Stimulated activated CD8-positive, alpha-beta memory T cell treated with anti-CD3 and anti-CD28 coated beads, Interleukin-4, amount 100 ng/mL, for 24 hours (primary cell): ENCODE results near the gene SIRT2.
"Not testable (repeated sequence)": the region's sequence is repeated elsewhere in the genome, so short reads cannot be mapped to it uniquely, and the experiment has no call there.

Experiments
- DNase-seq: peaks from one replicate; pipeline ENCODE4 v3.0.0-alpha.2; 2020; ENCODE audit warnings: low read depth

Gene SIRT2

DNA sequence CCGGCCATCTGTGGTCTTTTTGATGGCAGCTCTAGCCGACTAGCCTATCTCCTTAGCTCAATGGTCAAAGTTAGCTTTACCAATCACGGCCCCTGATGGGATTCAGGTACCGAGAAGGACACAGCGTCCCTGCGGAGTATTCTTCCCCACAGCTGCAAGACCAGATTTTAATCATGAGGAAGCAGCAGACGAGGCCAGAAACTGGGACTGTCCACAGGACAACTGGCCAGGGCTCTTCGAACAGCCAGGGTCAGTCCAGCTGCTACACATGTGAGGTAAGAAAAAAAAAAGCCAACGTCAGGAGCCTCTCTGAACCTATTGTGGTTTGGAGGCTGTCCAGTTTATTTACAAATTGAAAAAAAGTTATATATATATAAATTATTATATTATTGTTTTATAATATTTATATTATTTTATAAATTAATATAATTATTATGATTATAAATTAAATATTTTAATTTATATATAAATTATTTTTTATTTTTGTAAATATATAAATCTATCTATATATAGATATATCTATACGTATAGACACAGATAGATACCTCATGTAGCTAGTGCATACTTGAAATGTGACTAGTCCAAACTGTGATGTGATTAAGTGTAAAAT is 32.1 kb downstream of the SIRT2 start:
- no peak for DNase-seq

DNA sequence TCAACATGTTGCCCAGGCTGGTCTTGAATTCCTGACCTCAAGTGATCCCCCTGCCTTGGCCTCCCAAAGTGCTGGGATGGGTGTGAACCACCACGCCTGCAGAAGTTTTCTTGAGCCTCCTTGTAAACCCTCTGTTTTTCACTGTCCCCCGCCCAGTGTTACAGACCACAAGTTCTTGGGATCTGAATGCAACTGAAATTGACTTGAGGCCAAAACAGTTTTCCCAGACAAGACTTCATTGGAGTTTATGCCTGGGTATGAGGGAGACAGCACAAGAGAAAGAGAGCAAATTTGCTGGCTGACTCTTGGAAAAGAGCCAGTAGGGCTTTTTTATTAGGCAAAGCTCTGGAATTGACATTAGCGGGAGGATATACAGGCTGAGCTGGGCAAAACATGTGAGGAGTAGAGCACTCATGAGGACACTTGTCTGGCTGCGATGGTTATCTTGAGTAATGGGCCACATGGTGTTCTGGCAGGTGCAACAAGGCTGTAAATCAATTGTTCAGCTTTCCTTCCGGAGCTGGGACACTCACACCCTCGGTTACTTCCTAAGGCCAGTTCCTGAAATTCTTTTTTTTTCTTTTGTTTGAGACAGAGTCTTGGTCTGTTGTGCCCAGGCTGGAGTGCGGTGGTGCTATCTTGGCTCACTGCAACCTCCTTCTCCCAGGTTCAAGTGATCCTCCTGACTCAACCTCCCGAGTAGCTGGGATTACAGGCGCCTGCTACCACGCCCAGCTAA is 36.9 kb downstream of the SIRT2 start:
- no peak for DNase-seq

DNA sequence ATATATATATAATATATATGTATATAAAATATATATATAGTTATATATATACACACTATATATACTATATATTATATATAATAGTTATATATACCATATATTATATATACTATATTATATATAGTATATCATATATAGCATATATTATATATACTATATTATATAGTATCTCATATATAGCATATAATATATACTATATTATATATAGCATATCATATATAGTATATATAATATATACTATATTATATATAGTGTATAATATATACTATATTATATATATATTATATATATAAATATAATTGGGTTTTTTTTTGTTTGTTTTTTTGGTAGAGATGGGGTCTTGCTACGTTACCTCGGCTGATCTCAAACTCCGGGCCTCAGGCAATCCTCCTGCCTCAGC is 38.0 kb downstream of the SIRT2 start:
- DNase-seq, result no peak

DNA sequence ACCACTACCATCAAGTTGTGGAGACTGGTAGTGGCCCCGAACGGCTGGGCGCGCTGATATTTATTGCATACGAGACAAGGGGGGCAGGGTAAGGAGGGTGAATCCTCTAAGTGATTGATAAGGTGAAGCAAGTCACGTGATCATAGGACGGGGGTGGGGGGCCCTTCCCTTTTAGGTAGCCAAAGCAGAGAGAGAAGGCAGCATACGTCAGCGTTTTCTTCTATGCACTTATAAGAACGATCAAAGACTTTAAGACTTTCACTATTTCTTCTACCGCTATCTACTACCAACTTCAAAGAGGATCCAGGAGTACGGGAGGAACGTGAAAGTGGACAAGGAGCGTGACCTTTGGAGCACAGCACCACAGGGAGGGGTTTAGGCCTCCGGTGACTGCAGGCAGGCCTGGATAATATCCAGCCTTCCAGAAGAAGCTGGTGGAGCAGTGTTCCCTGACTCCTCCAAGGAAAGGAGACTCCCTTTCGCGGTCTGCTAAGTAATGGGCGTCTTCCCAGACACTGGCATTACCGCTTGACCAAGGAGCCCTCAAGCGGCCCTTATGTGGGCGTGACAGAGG is 39.7 kb downstream of the SIRT2 start:
- DNase-seq, result not testable (repeated sequence)

DNA sequence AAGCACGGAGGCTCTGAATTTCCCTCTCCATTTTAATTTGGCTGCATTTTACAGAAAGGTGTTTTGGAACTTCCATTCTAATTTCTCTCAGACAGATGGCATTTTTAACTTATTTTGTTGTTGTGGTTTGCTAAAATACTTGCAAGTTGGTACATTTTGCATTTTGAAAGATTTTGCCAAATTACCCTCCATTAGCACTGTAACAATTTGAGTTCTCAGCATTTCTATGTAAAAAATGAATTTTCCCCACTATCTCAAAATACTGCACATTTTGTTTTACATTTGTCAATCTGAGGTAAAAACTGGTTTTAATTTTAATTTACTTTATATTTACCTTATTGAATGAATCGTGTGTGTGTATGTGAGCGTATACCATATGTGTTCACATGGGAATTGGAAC is 42.6 kb downstream of the SIRT2 start:
- DNase-seq, result no peak

DNA sequence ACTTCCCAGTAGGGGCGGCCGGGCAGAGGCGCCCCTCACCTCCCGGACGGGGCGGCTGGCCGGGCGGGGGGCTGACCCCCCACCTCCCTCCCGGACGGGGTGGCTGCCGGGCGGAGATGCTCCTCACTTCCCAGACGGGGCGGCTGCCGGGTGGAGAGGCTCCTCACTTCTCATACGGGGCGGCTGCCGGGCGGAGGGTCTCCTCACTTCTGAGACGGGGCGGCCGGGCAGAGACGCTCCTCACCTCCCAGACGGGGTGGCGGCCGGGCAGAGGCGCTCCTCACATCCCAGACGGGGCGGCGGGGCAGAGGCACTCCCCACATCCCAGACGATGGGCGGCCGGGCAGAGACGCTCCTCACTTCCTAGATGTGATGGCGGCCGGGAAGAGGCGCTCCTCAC is 43.7 kb downstream of the SIRT2 start:
- not testable (repeated sequence) for DNase-seq

DNA sequence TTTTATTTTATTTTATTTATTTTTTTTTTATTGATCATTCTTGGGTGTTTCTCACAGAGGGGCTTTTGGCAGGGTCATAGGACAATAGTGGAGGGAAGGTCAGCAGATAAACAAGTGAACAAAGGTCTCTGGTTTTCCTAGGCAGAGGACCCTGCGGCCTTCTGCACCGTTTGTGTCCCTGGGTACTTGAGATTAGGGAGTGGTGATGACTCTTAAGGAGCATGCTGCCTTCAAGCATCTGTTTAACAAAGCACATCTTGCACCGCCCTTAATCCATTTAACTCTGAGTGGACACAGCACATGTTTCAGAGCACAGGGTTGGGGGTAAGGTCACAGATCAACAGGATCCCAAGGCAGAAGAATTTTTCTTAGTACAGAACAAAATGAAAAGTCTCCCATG is 44.5 kb downstream of the SIRT2 start:
- DNase-seq, result not testable (repeated sequence)

DNA sequence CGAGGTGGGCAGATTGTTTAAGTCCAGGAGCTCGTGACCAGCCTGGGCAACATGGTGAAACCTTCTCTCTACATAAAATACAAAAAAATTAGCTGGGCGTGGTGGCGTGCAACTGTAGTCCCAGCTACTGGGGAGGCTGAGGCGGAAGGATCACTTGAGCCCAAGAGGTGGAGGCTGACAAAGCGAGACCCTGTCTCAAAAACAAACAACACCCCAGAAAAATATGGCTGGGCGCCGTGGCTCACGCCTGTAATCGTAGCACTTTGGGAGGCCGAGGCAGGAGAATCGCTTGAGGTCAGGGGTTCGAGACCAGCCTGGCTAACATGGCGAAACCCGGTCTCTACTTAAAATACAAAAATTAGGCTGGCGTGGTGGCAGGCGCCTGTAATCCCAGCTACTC is 46.2 kb downstream of the SIRT2 start:
- no peak for DNase-seq

DNA sequence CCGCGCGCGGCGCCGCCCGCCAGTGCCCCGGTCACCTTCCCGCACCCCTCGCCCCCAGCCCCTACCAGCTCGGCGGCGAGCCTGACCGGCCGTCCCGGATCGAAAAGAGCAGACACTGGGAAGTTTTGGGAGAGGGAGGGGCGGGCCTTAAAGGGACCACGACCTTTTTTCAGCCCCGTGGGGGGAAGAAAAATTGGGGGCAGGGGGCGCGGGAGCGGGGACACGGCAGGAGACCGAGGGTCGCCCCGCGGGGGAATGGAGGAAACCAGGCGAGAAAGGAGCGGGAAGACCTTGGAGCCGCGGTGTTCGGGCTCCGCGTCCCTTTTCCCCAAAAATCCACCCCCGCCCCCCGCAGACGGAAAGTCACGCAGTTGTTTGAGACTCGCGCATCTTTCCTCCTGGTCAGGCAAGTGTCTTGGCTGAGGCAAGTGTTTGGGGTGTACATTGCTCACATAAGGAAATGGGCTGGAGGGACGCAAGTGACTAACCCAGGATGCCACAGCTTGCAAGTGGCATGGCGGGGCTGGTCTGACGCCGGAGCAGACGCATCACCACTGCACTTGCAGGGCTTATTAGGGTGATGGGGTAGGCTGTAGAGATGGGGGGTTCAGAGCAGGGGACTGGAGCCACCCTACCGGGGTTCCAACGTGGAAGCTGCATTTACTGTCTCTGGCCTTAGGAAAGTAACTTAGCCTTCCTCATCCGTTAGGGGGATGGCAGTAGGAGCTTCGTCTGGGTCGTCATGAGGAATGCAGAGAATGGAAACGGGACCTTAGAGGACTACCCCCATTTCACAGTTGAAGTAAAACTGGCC is 47.0 kb downstream of the SIRT2 start:
- peak; percentile 46 for DNase-seq

DNA sequence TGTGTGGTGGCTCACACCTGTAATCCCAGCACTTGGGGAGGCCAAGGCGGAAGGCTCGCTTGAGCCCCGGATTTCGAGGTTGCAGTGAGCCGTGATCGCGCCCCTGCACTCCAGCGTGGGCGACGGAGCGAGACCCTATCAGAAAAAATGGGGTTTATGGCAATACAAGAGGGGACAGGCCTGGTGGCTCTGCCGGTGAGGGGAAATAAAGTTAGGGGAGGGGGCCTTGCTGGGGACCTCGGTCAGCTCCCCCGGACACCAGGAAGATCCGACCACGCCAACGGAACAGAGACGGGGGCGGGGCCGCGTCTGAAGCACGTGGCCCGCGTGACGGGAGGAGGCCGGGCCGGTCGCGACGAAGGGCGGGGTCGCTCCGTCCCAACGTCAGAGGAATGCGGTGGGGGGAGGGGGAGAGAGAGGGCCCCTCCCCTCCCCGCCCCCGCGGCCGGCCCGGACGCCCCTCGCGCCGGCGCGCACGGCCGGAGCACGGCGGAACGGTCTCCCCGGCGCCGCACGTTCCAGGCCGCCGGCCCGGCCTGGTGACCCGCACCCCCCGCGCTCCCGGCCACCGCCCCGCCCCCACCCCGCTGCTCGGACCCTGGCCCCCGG is 47.7 kb downstream of the SIRT2 start:
- peak; percentile 87 for DNase-seq

DNA sequence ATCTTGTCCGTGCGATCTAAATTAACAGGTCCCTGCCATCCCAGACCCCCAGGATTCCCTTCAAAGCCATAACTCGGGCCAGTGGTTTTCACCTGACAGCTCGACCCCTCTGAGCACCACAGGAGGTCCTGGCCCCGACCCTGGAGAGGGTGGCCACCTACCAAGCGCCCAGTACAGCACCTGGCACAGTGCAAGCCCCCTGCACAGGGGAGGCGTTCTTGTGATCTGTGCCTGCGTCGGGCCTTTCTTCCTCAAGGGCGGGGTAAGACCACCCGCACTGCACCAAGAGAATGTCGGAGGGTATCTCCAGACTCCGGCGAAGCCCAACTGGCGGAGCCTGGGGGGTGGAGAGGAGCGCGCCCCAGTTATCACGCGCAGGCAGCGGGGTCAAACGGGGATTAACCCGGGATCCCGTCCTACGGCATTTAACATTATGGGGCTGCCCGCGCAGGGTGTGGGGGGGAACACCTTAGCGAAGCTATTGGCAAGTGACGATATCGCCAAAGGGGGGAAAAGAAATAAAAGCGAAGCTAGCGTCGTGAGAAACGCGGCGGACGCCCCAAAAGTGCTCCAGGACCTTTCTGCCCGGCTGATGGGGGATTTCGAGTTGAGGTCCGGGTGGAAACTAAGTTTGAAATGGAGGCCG is 48.3 kb downstream of the SIRT2 start:
- DNase-seq, result no peak

DNA sequence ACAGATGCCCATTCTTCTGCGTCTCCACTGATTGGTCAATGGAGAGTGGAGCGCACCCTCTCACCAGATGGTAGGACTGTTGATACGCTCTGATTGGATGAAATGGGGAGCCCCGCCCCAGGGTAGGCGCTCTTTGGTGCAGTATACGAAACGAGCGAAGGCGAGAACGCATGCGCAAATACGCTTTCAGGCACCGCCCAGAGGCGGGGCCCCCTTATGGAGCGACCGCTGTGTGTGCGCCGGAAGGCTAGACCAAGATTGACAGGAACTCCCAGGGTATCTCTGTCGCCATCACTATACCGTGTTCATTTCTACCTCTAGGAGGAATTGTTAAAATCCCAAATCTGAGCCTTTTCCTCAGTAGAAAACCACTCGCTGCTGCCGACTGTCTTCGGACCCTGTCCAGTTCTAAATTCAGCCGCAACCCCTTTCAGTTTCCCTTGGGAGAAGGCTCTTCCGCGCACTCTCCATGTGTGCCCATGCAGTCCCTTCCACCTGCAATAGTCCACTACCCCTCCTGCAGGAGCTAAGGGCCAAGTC is 48.9 kb downstream of the SIRT2 start:
- DNase-seq, result peak; percentile 97

DNA sequence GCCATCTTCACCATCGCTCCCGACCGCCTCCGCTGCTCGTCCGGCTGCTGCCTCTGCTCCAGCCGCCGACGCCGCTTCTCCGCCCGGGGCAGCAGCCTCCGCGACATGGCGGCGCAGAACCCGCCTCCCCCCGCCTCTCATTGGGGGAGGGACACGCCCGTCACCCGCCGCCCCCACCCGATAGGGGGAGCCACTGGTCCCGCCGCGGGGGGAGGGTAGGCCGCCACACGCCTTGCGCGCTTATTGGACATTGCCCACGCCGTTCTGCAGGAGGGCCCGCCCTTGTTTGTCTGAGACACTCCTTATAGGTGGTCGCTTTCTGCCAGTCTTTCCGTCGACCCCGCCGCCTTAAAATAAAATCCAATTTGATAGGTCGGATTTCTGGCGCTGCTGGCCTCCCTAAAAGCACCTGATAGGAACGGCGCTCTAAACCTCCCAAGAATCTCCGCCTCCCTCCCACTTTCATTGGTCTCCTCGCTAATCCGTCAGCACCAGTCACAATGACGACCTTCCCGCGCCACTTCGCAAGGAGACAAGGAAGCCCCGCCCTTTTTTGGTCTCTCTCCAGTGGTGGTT is 49.5 kb downstream of the SIRT2 start, which contains the start of gene HNRNPL:
Gene HNRNPL, minus strand, starts transcription at position 127 of the 576 bp plus-strand sequence. Its CDS starts 20 bp downstream, at position 107.
- peak; percentile 99 for DNase-seq

DNA sequence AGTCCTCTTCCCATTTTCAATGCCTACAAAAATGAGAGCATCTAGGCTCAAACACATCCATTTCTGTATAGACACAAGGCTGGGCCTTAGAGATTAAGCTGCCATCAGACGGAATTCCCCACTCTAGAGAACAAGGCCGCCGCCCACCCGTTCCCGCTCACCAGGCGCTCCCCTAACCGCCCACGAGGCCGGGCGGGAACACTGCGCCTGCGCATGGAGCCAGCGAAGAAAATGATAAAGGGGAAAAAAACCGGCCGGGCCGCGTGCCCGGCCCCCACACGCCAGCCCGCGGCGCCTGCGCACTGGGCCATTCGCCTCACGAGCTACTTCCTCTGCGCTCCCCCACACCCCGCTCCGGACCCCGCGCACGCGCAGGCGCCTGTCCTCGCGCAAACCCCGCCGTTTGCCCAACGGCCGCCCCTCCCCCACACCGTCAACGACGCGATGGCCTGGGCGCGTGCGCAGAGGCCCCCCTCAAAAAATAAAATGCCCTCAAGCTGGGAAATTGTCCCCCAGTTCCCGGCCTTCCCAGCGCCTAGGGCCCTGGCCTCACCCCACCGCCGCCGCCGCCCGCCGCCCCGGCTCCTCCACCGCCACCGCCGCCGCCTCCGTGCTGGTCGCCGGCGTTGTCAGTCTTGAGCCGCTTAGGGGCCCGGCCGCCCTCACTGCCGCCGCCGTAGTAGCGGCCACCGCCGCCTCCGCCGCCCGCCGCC is 50.1 kb downstream of the SIRT2 start:
- peak; percentile 99 for DNase-seq

DNA sequence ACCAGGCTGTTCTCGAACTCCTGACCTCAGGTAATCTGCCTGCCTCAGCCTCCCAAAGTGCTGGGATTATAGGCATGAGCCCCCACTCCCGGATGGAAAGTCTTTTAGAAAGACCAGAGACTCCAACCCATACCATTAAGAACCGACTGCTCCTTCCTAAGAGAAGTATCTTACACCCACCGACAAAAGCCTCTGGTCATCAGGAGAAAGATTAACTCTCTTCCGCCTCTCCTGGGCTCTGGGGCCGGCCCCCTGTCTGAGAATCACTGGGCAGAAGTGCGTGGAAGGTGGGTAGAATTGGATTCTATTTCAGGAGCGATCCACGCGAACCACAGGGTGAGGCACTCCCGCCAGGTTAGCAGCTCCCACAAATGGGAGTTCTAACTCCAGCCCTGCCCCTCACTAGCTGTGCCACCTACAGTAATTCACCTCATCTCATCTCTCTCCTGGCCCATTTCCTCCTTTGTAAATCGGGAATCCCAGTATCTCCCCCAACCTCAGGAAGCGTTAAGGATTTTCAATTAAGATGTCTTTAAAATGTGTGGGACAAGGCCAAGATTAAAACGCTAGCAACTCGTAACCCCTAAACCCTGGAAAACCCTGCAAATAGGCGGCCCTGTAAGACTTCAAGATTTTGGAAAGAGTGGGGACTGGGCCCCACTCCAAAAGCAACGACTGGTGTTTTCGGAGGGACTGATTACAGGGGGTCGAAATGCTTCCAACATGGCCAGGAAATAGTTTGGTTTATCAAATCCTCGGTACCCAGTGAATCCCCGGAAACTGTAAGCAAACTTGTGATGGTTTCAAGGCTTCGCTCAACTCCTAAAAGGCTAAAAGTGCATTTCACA is 50.9 kb downstream of the SIRT2 start:
- no peak for DNase-seq

DNA sequence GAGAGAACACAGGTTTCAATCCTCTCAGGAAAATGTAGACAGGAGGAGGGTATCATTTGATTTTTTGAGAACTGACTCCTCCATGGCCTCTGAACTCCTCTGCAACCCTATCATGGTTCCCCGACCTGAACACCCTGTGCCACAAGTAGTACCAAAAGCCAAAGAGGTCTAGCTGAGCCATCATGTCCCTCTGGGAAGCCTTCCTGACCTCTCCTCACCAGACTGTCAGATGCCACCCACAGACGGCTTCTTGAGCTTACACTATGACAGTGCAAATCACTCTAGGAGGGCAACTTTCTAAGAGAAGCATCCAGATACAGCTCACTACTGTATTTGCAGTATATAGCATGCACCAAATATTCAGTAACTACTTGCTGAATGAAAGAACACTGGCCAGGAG is 53.3 kb downstream of the SIRT2 start:
- DNase-seq, result no peak

DNA sequence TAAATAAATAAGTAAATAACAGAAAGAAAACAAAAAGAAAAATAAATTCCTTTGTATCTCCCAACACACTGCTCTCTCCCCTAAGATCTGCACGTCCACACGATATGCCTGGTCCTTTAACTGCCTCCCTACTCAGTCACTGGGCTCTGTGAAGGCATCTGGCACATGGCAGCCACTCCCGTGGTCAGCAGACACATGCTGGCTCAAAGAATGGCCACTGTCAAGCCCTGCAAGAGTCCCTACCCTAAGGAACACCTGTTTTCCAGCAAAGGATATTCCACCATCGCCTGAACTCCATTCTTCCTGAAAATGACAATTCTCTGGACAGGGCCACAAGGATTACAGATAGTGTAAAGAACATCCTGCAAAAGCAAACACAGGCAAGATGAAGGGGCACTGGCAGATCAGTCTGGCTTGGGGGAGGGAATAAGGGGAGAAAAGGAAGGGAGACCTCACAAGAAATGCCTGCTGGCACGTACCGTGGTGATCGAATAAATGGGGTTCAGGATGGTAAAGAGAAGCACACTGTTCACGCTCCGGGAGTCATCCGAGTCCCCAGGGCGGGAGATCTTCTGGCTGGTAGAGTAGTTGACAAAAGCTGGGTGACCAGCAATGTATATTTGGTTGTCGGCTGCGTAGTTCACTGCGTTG is 53.9 kb downstream of the SIRT2 start:
- no peak for DNase-seq

DNA sequence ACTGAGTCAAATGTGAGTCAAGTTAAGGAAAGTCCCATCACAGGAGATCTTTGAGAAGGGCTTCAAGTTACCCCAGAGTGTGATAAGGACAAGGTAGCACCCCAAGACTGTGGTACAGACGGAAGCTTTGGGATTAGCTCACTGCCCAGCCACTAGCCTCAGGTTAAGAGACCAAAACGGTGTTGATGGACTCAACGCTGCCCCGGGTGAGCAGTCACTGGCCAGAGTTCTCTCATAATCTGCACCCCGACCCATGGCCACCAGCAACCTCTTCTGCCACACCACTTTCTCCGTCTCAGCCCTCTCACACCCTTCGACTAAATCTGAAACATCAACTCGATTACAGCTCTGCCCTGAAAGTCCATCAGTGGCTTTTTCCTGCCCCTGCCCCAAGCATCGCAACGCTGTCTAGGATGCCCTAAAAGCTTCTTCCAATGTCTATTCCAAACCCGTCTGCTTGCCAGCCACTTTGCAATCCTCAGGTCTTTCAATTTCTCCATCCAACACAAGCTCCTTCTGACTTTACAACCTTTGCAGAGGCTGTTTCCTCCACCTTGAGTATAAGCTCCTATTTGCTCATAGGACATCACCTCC is 55.2 kb downstream of the SIRT2 start:
- DNase-seq, result no peak
